ENCODE data around the gene RNF207. TPM values are rescaled to one million over a fixed set of nuclear protein-coding genes. Genes with fewer than 3 reads are reported as not detected.
A peak's percentile ranks its signal among the peaks of the same experiment; 100 is the strongest.

Gene RNF207, protein sequence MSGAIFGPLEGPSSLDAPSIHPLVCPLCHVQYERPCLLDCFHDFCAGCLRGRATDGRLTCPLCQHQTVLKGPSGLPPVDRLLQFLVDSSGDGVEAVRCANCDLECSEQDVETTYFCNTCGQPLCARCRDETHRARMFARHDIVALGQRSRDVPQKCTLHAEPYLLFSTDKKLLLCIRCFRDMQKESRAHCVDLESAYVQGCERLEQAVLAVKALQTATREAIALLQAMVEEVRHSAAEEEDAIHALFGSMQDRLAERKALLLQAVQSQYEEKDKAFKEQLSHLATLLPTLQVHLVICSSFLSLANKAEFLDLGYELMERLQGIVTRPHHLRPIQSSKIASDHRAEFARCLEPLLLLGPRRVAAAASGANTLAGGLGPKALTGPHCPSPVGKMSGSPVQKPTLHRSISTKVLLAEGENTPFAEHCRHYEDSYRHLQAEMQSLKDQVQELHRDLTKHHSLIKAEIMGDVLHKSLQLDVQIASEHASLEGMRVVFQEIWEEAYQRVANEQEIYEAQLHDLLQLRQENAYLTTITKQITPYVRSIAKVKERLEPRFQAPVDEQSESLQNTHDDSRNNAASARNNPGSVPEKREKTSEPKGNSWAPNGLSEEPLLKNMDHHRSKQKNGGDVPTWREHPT
- total RNA-seq, result 10 to 100 TPM in 3 of 4 donors, 1 to 10 TPM in 1; 2.1 to 41.1 (median 20.5) TPM

DNA sequence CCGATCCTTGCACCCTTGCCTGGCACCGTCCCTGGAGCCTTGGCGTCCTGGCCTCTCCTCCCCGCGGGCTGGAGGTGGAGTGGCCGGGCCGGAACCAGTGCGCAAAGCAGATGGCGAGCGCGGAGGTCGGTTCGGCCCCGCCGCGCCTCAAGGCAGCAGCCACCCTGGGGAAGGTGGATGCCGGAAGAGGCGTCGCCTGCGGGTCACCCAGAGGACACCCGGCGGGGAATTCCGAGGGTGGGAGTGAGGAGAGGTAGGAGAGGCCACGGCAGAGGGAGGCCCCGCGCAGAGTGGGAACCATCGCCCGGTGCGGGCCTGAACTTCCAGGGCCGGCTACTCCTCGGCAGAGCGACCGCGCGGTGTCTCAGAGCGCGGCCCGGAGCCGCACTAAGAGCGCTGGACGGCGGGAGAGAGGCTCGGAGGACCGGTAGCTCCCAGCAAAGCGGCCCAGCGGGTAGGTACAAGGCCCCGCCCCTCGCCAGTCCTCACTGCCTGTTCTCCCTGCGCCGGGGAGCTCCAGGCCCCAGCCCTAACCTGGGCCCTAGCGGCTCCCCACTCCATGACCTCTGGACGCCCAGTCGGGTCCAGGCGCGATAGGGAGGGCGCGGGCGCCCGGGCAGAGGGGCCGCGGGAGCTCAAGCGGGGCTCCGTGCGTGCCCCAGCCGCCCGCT lies at the start of gene RNF207:
Gene RNF207 (plus strand): TSS at position 271 of the 671 bp plus-strand sequence. CDS start 417 bp downstream, outside the sequence.
- H3K4me3 ChIP-seq, result peak within 1 kb of the TSS; percentile 38 to 43
- H3K4me1 ChIP-seq, result peaks cover 0 to 8% of the 10 kb centered on the region in 2 donors
- TF ChIP-seq, protein P1, sequence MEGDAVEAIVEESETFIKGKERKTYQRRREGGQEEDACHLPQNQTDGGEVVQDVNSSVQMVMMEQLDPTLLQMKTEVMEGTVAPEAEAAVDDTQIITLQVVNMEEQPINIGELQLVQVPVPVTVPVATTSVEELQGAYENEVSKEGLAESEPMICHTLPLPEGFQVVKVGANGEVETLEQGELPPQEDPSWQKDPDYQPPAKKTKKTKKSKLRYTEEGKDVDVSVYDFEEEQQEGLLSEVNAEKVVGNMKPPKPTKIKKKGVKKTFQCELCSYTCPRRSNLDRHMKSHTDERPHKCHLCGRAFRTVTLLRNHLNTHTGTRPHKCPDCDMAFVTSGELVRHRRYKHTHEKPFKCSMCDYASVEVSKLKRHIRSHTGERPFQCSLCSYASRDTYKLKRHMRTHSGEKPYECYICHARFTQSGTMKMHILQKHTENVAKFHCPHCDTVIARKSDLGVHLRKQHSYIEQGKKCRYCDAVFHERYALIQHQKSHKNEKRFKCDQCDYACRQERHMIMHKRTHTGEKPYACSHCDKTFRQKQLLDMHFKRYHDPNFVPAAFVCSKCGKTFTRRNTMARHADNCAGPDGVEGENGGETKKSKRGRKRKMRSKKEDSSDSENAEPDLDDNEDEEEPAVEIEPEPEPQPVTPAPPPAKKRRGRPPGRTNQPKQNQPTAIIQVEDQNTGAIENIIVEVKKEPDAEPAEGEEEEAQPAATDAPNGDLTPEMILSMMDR (IDR thresholded peaks at IDR 0.05), result no peak
- TF ChIP-seq POLR2A (IDR thresholded peaks at IDR 0.05), result peak in 1 of 2 donors; percentile 30
- H3K27ac ChIP-seq, result peak within 1 kb of the TSS; percentile 42 to 63
- intact Hi-C loops (cut with DNase I; ENCODE audit: low total_unique reads), result no loop called here
- DNase-seq, result peak; percentile 39 to 54
- H3K27me3 ChIP-seq, result no peaks in the 10 kb centered on the region
- no peaks in the 10 kb centered on the region for H3K9me3 ChIP-seq
- no peaks in the 10 kb centered on the region for H3K36me3 ChIP-seq

DNA sequence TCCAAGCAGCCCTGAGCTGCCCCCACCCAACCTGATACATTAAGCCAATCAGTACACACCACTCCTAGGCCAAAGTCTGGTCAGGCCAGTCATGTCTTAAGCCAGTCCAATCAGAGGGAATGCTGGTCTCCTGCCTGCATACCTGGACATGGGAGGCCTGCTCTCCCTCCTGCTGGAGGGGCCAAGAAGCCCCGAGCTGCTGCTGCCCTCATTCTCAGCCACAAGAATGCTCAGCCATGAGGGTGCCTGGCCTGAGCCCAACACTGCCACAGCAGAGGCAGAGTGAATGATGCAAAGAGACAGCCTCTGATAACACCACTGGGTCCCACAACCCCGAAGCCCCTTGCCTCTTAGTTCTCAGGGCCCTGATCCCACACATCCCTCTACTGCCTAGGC lies 48.8 kb upstream of the RNF207 start:
- Histone ChIP-seq H3K9me3 (no peaks in the 10 kb centered on the region), H3K4me3 (no peak overlapping the region), H3K4me1 (no peaks in the 10 kb centered on the region), H3K27me3 (no peaks in the 10 kb centered on the region), H3K27ac (no peak overlapping the region), H3K36me3 (no peaks in the 10 kb centered on the region)
- TF ChIP-seq POLR2A (IDR thresholded peaks at IDR 0.05), result no peak
- TF ChIP-seq, protein P1 (IDR thresholded peaks at IDR 0.05), result no peak
- no peak for DNase-seq
- intact Hi-C loops (cut with DNase I; ENCODE audit: low total_unique reads), result no loop called here

DNA sequence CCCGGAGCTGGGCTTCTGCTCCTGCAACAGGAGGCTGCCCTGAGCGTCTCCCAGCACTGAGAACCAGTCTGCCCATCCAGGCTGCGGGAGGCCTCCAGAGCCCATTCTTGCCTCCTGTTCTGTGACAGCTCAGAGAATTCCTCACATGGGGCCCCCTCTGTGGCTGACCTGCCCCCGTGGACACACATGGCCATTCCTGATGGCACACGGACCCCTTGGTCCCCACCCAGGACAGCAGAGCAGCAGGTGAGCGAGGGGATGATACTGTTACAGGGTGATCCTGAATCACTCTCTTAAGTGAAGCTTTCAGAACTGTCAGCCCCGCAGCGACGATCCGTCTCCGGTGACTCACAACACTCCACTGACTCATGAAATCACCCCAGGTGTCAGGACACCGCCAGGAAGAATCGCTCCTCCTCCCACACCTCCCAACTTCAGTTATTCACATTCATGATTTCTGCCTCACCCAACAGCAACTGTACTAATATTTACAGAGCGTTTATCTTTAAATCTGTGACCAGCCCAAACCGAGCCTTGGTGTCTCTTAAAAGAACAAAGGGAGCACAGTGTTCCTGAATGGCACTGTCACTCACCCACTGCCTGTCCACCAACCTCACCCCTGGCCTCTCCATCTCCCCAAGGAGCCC lies 48.3 kb upstream of the RNF207 start:
- Histone ChIP-seq H3K36me3 (no peaks in the 10 kb centered on the region), H3K4me1 (no peaks in the 10 kb centered on the region), H3K27ac (no peak overlapping the region), H3K4me3 (no peak overlapping the region), H3K9me3 (no peaks in the 10 kb centered on the region), H3K27me3 (no peaks in the 10 kb centered on the region)
- no peak for DNase-seq
- intact Hi-C loops (cut with DNase I; ENCODE audit: low total_unique reads), result no loop called here
- TF ChIP-seq, protein P1 (IDR thresholded peaks at IDR 0.05), result no peak
- no peak for TF ChIP-seq POLR2A (IDR thresholded peaks at IDR 0.05)

DNA sequence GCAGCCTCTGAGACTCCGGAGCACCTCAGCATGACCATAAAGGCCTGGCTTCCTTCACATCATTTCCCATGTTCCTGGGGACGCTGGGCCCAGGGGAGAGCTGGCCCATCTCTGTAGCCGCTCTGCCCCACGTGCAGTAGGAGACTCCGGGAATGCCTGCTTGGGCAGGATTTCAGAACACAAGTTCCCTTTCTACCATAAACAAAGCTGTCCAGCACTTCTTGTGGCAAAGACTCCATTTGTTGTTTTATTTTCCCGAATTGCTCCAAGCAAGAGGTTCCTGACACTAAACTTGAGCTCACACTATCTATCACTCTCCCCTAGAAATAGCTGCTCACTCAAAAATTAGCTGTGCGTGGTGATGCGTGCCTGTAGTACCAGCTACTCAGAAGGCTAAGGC lies 47.7 kb upstream of the RNF207 start:
- no peak for DNase-seq

More for the DNA sequence above, 47.7 kb upstream of the RNF207 start:
- no peaks in the 10 kb centered on the region for H3K27me3 ChIP-seq
- H3K4me1 ChIP-seq, result no peaks in the 10 kb centered on the region
- no peak for TF ChIP-seq POLR2A (IDR thresholded peaks at IDR 0.05)
- TF ChIP-seq, protein P1 (IDR thresholded peaks at IDR 0.05), result no peak
- H3K36me3 ChIP-seq, result no peaks in the 10 kb centered on the region
- H3K4me3 ChIP-seq, result no peak overlapping the region
- no peaks in the 10 kb centered on the region for H3K9me3 ChIP-seq
- intact Hi-C loops (cut with DNase I; ENCODE audit: low total_unique reads), result no loop called here
- H3K27ac ChIP-seq, result no peak overlapping the region
